Naive thymus-derived CD4-positive, alpha-beta T cell (primary cell): Measurements from ENCODE around the gene CUL9. TPM values are rescaled to one million over a fixed set of nuclear protein-coding genes. Genes with fewer than 3 reads are reported as not detected.
"Not testable (repeated sequence)": the region's sequence is repeated elsewhere in the genome, so short reads cannot be mapped to it uniquely, and the experiment has no call there.

ENCODE experiments used
- ATAC-seq: fragments of 150-1000 bp; cut with Tn5 transposase; 2 replicates; pipeline ENCODE4 v1.10.0; 2021; ENCODE audit warnings: mild to moderate bottlenecking, moderate library complexity
- CTCF ChIA-PET: fragments of 350-600 bp; sonication (Branson Sonifier 250); formaldehyde crosslinking; loops from one replicate; lab custom pipeline; 2021; ENCODE audit warnings: antibody characterized with exemption; lab: Charles Lee
- POLR2A ChIA-PET: fragments of 350-600 bp; sonication (Branson Sonifier 250); formaldehyde crosslinking; loops from one replicate; lab custom pipeline; 2021; ENCODE audit warnings: antibody characterized with exemption, inconsistent platforms; lab: Charles Lee
- DNase-seq, 9 donors: peaks; one replicate each; pipeline versions ENCODE4 v3.0.0 to v3.0.0-alpha.2; 2020 to 2022; ENCODE audit warnings: mixed read lengths in 1 of 9
- H3K27ac ChIP-seq: one replicate; pipeline ENCODE4 v1.7.0; 2013; ENCODE audit warnings: mild to moderate bottlenecking, low read depth, low read length, moderate library complexity
- H3K27me3 ChIP-seq, 2 donors: one replicate each; pipeline ENCODE4 v1.7.0; 2013; ENCODE audit warnings: low read length in 2 of 2, mild to moderate bottlenecking in 2 of 2, moderate library complexity in 2 of 2; ENCODE audit not compliant: control insufficient read depth in 2 of 2, insufficient read depth in 2 of 2
- H3K36me3 ChIP-seq, 3 experiments: 1 replicate in 2 of 3; 2 replicates in 1 of 3; pipeline ENCODE4 v1.7.0; 2013; ENCODE audit warnings: low read length in 3 of 3, mild to moderate bottlenecking in 3 of 3, moderate library complexity in 1 of 3; ENCODE audit not compliant: insufficient read depth in 3 of 3, control insufficient read depth in 2 of 3
- H3K4me1 ChIP-seq, 2 donors: one replicate each; pipeline ENCODE4 v1.7.0; 2013; ENCODE audit warnings: low read length in 2 of 2, mild to moderate bottlenecking in 2 of 2, moderate library complexity in 1 of 2; ENCODE audit not compliant: control insufficient read depth in 2 of 2, insufficient read depth in 2 of 2
- H3K4me3 ChIP-seq: 2 replicates; pipeline ENCODE4 v1.7.0; 2013; ENCODE audit warnings: mild to moderate bottlenecking, low read length
- H3K9me3 ChIP-seq, 3 experiments: 1 replicate in 2 of 3; 2 replicates in 1 of 3; pipeline ENCODE4 v1.7.0; 2013; ENCODE audit warnings: low read length in 3 of 3; ENCODE audit not compliant: control insufficient read depth in 2 of 3
- H3K27ac Mint-ChIP-seq, 9 donors: one replicate each; pipeline ENCODE4 v1.8.0; 2020 to 2022; ENCODE audit warnings: mixed read lengths in 9 of 9, mild to moderate bottlenecking in 8 of 9, moderate library complexity in 5 of 9, inconsistent platforms in 2 of 9
- H3K27me3 Mint-ChIP-seq, 5 donors: one replicate each; pipeline ENCODE4 v1.8.0; 2021 to 2022; ENCODE audit warnings: mixed read lengths in 5 of 5, mild to moderate bottlenecking in 1 of 5
- H3K36me3 Mint-ChIP-seq, 5 donors: one replicate each; pipeline ENCODE4 v1.8.0; 2020 to 2022; ENCODE audit warnings: mixed read lengths in 5 of 5, mild to moderate bottlenecking in 3 of 5, inconsistent platforms in 1 of 5
- H3K4me1 Mint-ChIP-seq, 7 donors: one replicate each; pipeline ENCODE4 v1.8.0; 2020 to 2022; ENCODE audit warnings: mixed read lengths in 7 of 7, mild to moderate bottlenecking in 3 of 7, inconsistent platforms in 1 of 7
- H3K4me3 Mint-ChIP-seq, 10 donors: one replicate each; pipeline ENCODE4 v1.8.0; 2020 to 2022; ENCODE audit warnings: mild to moderate bottlenecking in 10 of 10, mixed read lengths in 10 of 10, moderate library complexity in 6 of 10, inconsistent platforms in 2 of 10
- H3K9me3 Mint-ChIP-seq, 11 donors: one replicate each; pipeline ENCODE4 v1.8.0; 2020 to 2022; ENCODE audit warnings: mixed read lengths in 11 of 11, mild to moderate bottlenecking in 4 of 11, inconsistent platforms in 1 of 11, moderate library complexity in 1 of 11
- intact Hi-C, 2 donors: fragments of 100-400 bp; cut with micrococcal nuclease; formaldehyde crosslinking; loops; one replicate each; pipeline ENCODE4 v1.15.1; 2023
- polyA plus RNA-seq, 2 donors: library from polyadenylated mRNA; unstranded; fragments of 300-500 nt; fragmentation: Illumina TruSeq; gene quantifications; one replicate each; pipeline ENCODE4 v1.2.3, GENCODE V29; 2021
- total RNA-seq, 6 experiments: library from RNA in 5 of 6; stranded (reverse) in 5 of 6; gene quantifications; 1 replicate in 5 of 6; 2 replicates in 1 of 6; pipeline ENCODE4 v1.2.3 and lab custom pipeline; 2021 to 2026

CUL9 gene
- total RNA-seq (100 to 1,000 TPM in 3 of 5 experiments, 10 to 100 TPM in 2; 58.1 to 123 (median 111) TPM), polyA plus RNA-seq (10 to 100 TPM; 12.3 to 25.6 TPM), total RNA-seq (lab: John Stamatoyannopoulos, UW) (173 reads per million, percentile 92 among the genes with 10 or more reads in this experiment)

DNA sequence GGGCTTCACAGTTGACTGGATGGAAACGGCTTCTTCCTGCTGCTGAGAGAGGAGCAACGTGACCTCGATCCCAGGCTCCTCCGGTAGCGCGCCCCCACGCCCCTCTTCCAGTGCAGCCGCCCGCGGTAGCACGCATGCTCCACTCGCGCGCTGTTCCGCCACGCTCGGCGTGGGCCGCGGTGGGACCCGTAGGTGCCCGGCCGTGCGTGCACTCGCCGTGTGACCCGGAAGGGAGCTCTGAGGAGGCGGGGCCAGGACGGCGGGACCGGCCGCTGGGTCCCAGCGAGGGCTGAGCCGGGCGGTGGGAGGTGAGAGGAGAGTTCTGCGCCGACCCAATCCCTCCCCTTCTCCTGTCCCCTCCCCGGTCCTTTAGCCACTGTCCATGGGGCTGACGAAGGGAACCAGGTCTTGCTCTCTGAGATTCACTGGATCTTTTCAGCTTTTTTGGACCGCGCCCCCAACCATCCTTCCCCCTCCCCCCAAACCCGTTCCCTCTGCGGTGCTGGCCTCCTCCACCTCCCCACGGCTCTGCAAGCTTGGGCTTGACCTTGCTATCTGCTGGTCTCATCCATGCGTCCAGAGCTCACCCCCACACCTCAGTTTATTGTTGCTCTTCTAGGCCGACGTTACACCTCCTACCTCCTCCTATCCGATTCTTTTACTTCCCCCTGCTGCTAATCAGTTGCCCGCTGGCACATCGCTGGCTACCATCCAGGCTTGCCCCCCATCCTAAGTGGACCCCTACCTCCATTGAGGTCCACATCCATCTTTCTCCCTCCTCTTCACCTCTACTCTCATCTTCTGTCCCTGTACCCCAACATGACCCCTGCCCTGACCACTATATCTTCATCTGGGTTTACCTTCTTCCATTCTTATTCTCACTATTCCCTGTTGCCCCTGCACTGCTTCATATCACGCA lies at the start of gene CUL9:
CUL9 (plus strand) TSS at position 255 of the 919 bp plus-strand sequence. CDS start 2,115 bp downstream, outside the sequence.
- ATAC-seq, result peak; percentile 98
- H3K4me1 Mint-ChIP-seq, result peaks cover 43 to 60% (median 57%) of the 10 kb centered on the region in 7 donors
- H3K36me3 ChIP-seq, result peaks cover 5 to 52% (median 16%) of the 10 kb centered on the region in 3 experiments
- H3K27ac ChIP-seq, result peak within 1 kb of the TSS; percentile 87
- intact Hi-C loops, result loop anchor here (1.0 to 2.0 kb wide), 4 partner anchors 8 to 245 kb away; partner anchors contain the start of gene ABCC10 (in 1 of the 2)
- peak within 1 kb of the TSS; percentile 81 for H3K4me3 ChIP-seq
- peak; percentile 71 to 88 (median 75) for DNase-seq
- ChIA-PET CTCF (interaction anchor here (0.6 to 0.9 kb wide), 4 partner anchors 9 to 335 kb away, joined by 3 read pairs; no protein-coding TSS in a partner anchor), POLR2A (interaction anchor here (0.6 to 1.9 kb wide), 7 partner anchors 10 to 292 kb away, joined by 3 to 21 read pairs (median 5); partner anchors contain the start of genes PPP2R5D and SRF)
- H3K9me3 Mint-ChIP-seq, result no peaks in the 10 kb centered on the region
- no peaks in the 10 kb centered on the region for H3K27me3 Mint-ChIP-seq
- peaks cover 34 to 51% of the 10 kb centered on the region in 2 donors for H3K4me1 ChIP-seq
- H3K9me3 ChIP-seq, result no peaks in the 10 kb centered on the region
- H3K27ac Mint-ChIP-seq, result peak within 1 kb of the TSS; percentile 86 to 97 (median 94)
- no peaks in the 10 kb centered on the region for H3K27me3 ChIP-seq
- H3K36me3 Mint-ChIP-seq, result peaks cover 0 to 30% (median 26%) of the 10 kb centered on the region in 5 donors
- H3K4me3 Mint-ChIP-seq, result peak within 1 kb of the TSS; percentile 88 to 99 (median 93)

DNA sequence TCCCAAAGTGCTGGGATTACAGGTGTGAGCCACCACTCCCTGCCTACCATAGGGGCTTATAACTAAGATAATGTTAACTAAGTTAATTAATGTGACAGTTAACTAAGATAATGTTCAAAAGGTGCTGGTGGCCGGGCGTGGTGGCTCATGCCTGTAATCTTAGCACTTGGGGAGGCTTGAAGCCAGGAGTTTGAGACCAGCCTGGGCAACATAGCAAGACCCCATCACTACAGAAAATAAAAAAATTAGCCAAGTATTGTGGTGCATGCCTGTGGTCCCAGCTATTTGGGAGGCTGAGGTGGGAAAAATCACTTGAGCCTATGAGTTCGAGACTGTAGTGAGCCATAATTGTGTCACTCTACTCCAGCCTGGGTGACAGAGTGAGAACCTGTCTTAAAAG lies 43.7 kb upstream of the CUL9 start:
- no peak for ATAC-seq
- no peak overlapping the region for H3K27ac ChIP-seq
- Mint-ChIP-seq H3K9me3 (no peaks in the 10 kb centered on the region), H3K4me1 (peaks cover 5 to 13% (median 11%) of the 10 kb centered on the region in 7 donors), H3K27ac (no peak overlapping the region), H3K36me3 (no peaks in the 10 kb centered on the region), H3K27me3 (no peaks in the 10 kb centered on the region), H3K4me3 (no peak overlapping the region)
- intact Hi-C loops, result no loop called here
- CTCF ChIA-PET, result no interaction called here
- no peaks in the 10 kb centered on the region for H3K36me3 ChIP-seq
- H3K9me3 ChIP-seq, result no peaks in the 10 kb centered on the region
- no peak overlapping the region for H3K4me3 ChIP-seq
- POLR2A ChIA-PET, result no interaction called here
- DNase-seq, result no peak
- H3K27me3 ChIP-seq, result no peaks in the 10 kb centered on the region
- H3K4me1 ChIP-seq, result peaks cover 4 to 14% of the 10 kb centered on the region in 2 donors

DNA sequence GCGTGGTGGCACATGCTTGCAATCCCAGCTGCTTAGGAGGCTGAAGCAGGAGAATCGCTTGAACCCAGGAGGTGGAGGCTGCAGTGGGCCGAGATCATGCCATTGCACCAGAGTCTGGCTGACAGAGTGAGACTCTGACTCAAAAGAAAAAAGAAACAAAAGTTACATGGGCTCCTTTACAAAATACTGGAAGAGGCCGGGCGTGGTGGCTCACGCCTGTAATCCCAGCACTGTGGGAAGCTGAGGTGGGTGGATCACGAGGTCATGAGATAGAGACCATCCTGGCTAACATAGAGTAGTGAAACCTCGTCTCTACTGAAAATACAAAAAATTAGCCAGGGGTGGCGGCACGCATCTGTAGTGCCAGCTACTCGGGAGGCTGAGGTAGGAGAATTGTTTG lies 42.0 kb upstream of the CUL9 start:
- H3K36me3 Mint-ChIP-seq, H3K4me3 ChIP-seq, H3K27ac ChIP-seq, intact Hi-C loops, CTCF ChIA-PET, H3K27me3 Mint-ChIP-seq, DNase-seq, ATAC-seq, H3K4me3 Mint-ChIP-seq, H3K36me3 ChIP-seq, H3K27me3 ChIP-seq, H3K9me3 Mint-ChIP-seq, H3K9me3 ChIP-seq: not testable (repeated sequence)
- H3K4me1 ChIP-seq, result peaks cover 11 to 21% of the 10 kb centered on the region in 2 donors
- POLR2A ChIA-PET, result interaction anchor here (0.7 kb wide), 1 partner anchor 15 kb away, joined by 3 read pairs; no protein-coding TSS in a partner anchor
- peaks cover 5 to 21% (median 16%) of the 10 kb centered on the region in 7 donors for H3K4me1 Mint-ChIP-seq
- peak overlapping the region in 2 of 9 donors; percentile 9 to 28 for H3K27ac Mint-ChIP-seq

DNA sequence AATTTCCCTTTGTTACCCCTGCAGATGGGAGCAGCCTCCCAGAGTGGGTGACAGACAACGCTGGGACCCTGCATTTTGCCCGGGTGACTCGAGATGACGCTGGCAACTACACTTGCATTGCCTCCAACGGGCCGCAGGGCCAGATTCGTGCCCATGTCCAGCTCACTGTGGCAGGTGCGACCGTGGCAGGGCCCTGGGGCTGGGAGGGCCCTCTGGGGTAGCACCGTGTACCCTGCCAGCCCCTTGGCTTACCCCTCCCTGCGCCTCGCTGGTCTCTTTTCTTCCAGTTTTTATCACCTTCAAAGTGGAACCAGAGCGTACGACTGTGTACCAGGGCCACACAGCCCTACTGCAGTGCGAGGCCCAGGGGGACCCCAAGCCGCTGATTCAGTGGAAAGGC lies 40.4 kb upstream of the CUL9 start:
- no peak overlapping the region for H3K27ac ChIP-seq
- ChIA-PET POLR2A (interaction anchor here (0.6 kb wide), 1 partner anchor 136 kb away, joined by 3 read pairs; no protein-coding TSS in a partner anchor), CTCF (no interaction called here)
- peaks cover 5 to 21% (median 16%) of the 10 kb centered on the region in 7 donors for H3K4me1 Mint-ChIP-seq
- no peaks in the 10 kb centered on the region for H3K36me3 Mint-ChIP-seq
- intact Hi-C loops, result loop anchor here (2.0 kb wide), 3 partner anchors 133 to 481 kb away; no protein-coding TSS in a partner anchor
- no peaks in the 10 kb centered on the region for H3K9me3 Mint-ChIP-seq
- no peak for DNase-seq
- H3K36me3 ChIP-seq, result no peaks in the 10 kb centered on the region
- no peak overlapping the region for H3K4me3 ChIP-seq
- ATAC-seq, result no peak
- H3K27me3 ChIP-seq, result no peaks in the 10 kb centered on the region
- peak overlapping the region in 4 of 9 donors; percentile 42 to 81 (median 76) for H3K27ac Mint-ChIP-seq
- no peak overlapping the region for H3K4me3 Mint-ChIP-seq
- H3K9me3 ChIP-seq, result no peaks in the 10 kb centered on the region
- H3K27me3 Mint-ChIP-seq, result no peaks in the 10 kb centered on the region
- H3K4me1 ChIP-seq, result peaks cover 11 to 21% of the 10 kb centered on the region in 2 donors

DNA sequence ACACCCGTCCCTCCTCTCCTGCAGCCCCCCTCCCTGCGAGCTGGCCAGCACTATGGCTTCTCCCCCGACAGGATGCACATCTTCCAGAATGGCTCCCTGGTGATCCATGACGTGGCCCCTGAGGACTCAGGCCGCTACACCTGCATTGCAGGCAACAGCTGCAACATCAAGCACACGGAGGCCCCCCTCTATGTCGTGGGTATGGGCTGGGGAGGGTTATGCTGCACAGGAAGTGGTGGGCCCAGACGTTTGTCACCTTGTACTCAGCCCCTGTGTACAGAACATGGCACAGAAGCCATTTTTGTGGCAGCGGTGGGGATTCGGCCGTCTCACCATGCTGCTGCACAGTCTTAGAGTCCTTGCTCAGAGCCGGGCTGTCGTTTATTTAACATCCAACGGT lies 39.9 kb upstream of the CUL9 start:
- peak; percentile 69 for ATAC-seq

More for the DNA sequence above, 39.9 kb upstream of the CUL9 start:
- Histone ChIP-seq H3K36me3 (no peaks in the 10 kb centered on the region), H3K9me3 (no peaks in the 10 kb centered on the region), H3K27ac (peak overlapping the region; percentile 13), H3K27me3 (no peaks in the 10 kb centered on the region), H3K4me1 (peaks cover 11 to 21% of the 10 kb centered on the region in 2 donors), H3K4me3 (peak overlapping the region; percentile 33)
- Mint-ChIP-seq H3K4me3 (peak overlapping the region in 6 of 10 donors; percentile 9 to 65 (median 26)), H3K4me1 (peaks cover 5 to 21% (median 16%) of the 10 kb centered on the region in 7 donors), H3K27me3 (no peaks in the 10 kb centered on the region), H3K9me3 (no peaks in the 10 kb centered on the region), H3K36me3 (no peaks in the 10 kb centered on the region), H3K27ac (peak overlapping the region in 7 of 9 donors; percentile 42 to 95 (median 81))
- intact Hi-C loops, result loop anchor here (2.0 kb wide), 3 partner anchors 133 to 481 kb away; no protein-coding TSS in a partner anchor
- ChIA-PET POLR2A (interaction anchor here (0.6 kb wide), 1 partner anchor 137 kb away, joined by 3 read pairs; no protein-coding TSS in a partner anchor), CTCF (interaction anchor here (0.6 to 2.6 kb wide), 6 partner anchors 14 to 522 kb away, joined by 3 to 29 read pairs (median 4); no protein-coding TSS in a partner anchor)
- peak in 6 of 9 donors; percentile 34 to 59 (median 48) for DNase-seq
